ENCODE measurements around the gene MMS22L. TPM values are rescaled to one million over a fixed set of nuclear protein-coding genes. Genes with fewer than 3 reads are reported as not detected.

MMS22L gene
- total RNA-seq, 4 donors from 2014 or later: 2.4 to 12.6 (median 6.4) TPM

DNA sequence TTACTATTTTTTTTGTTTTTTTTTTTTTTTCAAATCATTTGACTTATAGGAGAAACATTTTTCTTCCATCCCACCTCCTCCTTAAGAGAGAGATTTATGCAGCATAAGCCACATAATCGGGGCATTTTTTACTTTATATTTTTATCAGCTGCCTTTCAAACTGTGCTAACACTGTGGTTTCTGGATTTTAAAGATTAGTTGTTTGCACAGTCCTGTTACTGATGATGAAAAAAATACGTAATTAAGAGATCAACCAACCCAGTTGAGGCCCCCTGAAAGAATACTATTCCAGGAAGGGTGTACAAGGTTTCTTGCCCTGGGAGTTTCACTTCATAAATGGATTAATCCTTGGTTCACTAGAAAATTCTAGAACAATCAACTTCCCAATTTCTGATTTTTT, 68.3 kb downstream of the MMS22L start:
- no peaks in the 10 kb centered on the region for H3K27me3 ChIP-seq
- H3K9me3 ChIP-seq: no peaks in the 10 kb centered on the region
- intact Hi-C loops (cut with DNase I; ENCODE audit: low total_unique reads): no loop called here
- no peak overlapping the region for H3K27ac ChIP-seq
- in situ Hi-C loops (cut with MboI; ENCODE audit: low pct_ligation_motif_present in 1 of 4, low pct_unique_long_range_greater_than_20kb in 1 of 4, low sequenced_read_pairs in 3 of 4): no loop called here
- TF ChIP-seq CTCF (IDR thresholded peaks at IDR 0.05): no peak
- DNase-seq: no peak
- no peaks in the 10 kb centered on the region for H3K4me1 ChIP-seq
- H3K4me3 ChIP-seq: no peak overlapping the region
- WGBS, 2 donors (ENCODE audit: low coverage in 1 of 2): 42 to 73% methylated on average over 2 of the region's 2 CpGs
- no peaks in the 10 kb centered on the region for H3K36me3 ChIP-seq

GRCh38 chr6:97207383-97207782, 75.6 kb downstream of the MMS22L start:
- DNase-seq: no peak
- Histone ChIP-seq H3K4me1 (no peaks in the 10 kb centered on the region), H3K4me3 (no peak overlapping the region), H3K9me3 (no peaks in the 10 kb centered on the region), H3K27me3 (no peaks in the 10 kb centered on the region), H3K36me3 (no peaks in the 10 kb centered on the region), H3K27ac (no peak overlapping the region)
- in situ Hi-C loops (cut with MboI; ENCODE audit: low pct_ligation_motif_present in 1 of 4, low pct_unique_long_range_greater_than_20kb in 1 of 4, low sequenced_read_pairs in 3 of 4) (no loop called here), intact Hi-C loops (cut with DNase I; ENCODE audit: low total_unique reads) (no loop called here)
- TF ChIP-seq EP300 (IDR thresholded peaks at IDR 0.05; ENCODE audit: low read depth) (no peak), CTCF (IDR thresholded peaks at IDR 0.05) (no peak), POLR2AphosphoS5 (IDR thresholded peaks at IDR 0.05) (no peak)

GRCh38 chr6:97205966-97206365, 77.0 kb downstream of the MMS22L start:
- no peaks in the 10 kb centered on the region for H3K36me3 ChIP-seq
- no peak for DNase-seq
- H3K4me1 ChIP-seq: no peaks in the 10 kb centered on the region
- H3K4me3 ChIP-seq: no peak overlapping the region
- no peaks in the 10 kb centered on the region for H3K9me3 ChIP-seq
- H3K27me3 ChIP-seq: no peaks in the 10 kb centered on the region
- no peak for TF ChIP-seq EP300 (IDR thresholded peaks at IDR 0.05; ENCODE audit: low read depth)
- no peak for TF ChIP-seq POLR2AphosphoS5 (IDR thresholded peaks at IDR 0.05)
- no peak for TF ChIP-seq CTCF (IDR thresholded peaks at IDR 0.05)
- TF ChIP-seq POLR2A (IDR thresholded peaks at IDR 0.05): no peak
- in situ Hi-C loops (cut with MboI; ENCODE audit: low pct_ligation_motif_present in 1 of 4, low pct_unique_long_range_greater_than_20kb in 1 of 4, low sequenced_read_pairs in 3 of 4) (no loop called here), intact Hi-C loops (cut with DNase I; ENCODE audit: low total_unique reads) (no loop called here)
- H3K27ac ChIP-seq: no peak overlapping the region

DNA sequence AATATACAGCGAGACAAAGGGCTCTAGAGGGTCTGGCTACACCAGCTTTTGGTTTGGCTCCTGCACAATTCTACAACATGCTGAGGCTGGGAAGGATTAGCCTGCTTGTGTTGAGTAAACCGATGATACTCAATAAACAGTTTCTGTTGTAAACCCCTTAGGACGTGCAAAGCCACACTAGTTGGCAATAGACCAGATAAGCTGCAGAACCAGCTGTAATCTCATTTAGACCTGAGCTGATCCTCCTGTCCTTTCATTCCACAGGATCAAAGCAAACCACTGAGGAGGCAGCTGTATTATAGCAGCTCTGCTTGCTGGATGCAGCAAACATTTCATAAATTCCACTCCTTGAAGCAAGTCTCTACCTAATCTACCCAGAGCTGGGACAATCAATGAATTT, 79.7 kb downstream of the MMS22L start:
- WGBS, 2 donors (ENCODE audit: low coverage in 1 of 2): 47 to 78% methylated on average over 1 to 3 of the region's 3 CpGs
- no peaks in the 10 kb centered on the region for H3K4me1 ChIP-seq
- no peak overlapping the region for H3K27ac ChIP-seq
- no peaks in the 10 kb centered on the region for H3K9me3 ChIP-seq
- H3K36me3 ChIP-seq: no peaks in the 10 kb centered on the region
- intact Hi-C loops (cut with DNase I; ENCODE audit: low total_unique reads): no loop called here
- no peak overlapping the region for H3K4me3 ChIP-seq
- no peak for TF ChIP-seq CTCF (IDR thresholded peaks at IDR 0.05)
- TF ChIP-seq EP300 (IDR thresholded peaks at IDR 0.05; ENCODE audit: low read depth): no peak
- TF ChIP-seq POLR2A (IDR thresholded peaks at IDR 0.05): no peak
- no peak for TF ChIP-seq POLR2AphosphoS5 (IDR thresholded peaks at IDR 0.05)
- in situ Hi-C loops (cut with MboI; ENCODE audit: low pct_ligation_motif_present in 1 of 4, low pct_unique_long_range_greater_than_20kb in 1 of 4, low sequenced_read_pairs in 3 of 4): no loop called here
- no peak for DNase-seq
- H3K27me3 ChIP-seq: no peaks in the 10 kb centered on the region

Measured in transverse colon (tissue), 4 donors.